ENCODE measurements around the gene ITPRID2.

- TF ChIP-seq POLR2AphosphoS5 (IDR thresholded peaks at IDR 0.05) (no peak), CTCF (IDR thresholded peaks at IDR 0.05) (no peak), POLR2A (IDR thresholded peaks at IDR 0.05) (no peak), EP300 (IDR thresholded peaks at IDR 0.05) (no peak)
These were observed 31.6 kb downstream of the ITPRID2 start for GRCh38 chr2:181923121-181923520.
